Natural killer cell treated with Interleukin-12 subunit alpha and Interleukin-12 subunit beta and Interleukin-15 and Interleukin-18, amount 100 ng/mL, for 72 hours (primary cell): ENCODE measurements around the gene DTNB. TPM values are rescaled to one million over a fixed set of nuclear protein-coding genes. Genes with fewer than 3 reads are reported as not detected.

Experiments used
- ATAC-seq, 2 donors: fragments of 150-1000 bp; cut with Tn5 transposase in 1 of 2; sonication (Bioruptor Pico), chemical (Tn5 transposase) in 1 of 2; 2 replicates each; pipeline ENCODE4 v1.10.0; 2021
- DNase-seq: peaks from one replicate; pipeline ENCODE4 v3.0.0; 2022; ENCODE audit warnings: low spot score
- H3K27ac Mint-ChIP-seq, 2 donors: 1 replicate in 1 of 2; 2 replicates in 1 of 2; pipeline ENCODE4 v1.8.0; 2022; ENCODE audit warnings: mixed read lengths in 2 of 2, mild to moderate bottlenecking in 1 of 2, moderate library complexity in 1 of 2
- H3K27me3 Mint-ChIP-seq, 2 donors: 1 replicate in 1 of 2; 2 replicates in 1 of 2; pipeline ENCODE4 v1.8.0; 2022; ENCODE audit warnings: mixed read lengths in 2 of 2
- H3K36me3 Mint-ChIP-seq: one replicate; pipeline ENCODE4 v1.8.0; 2022; ENCODE audit warnings: mixed read lengths
- H3K4me1 Mint-ChIP-seq, 2 donors: 1 replicate in 1 of 2; 2 replicates in 1 of 2; pipeline ENCODE4 v1.8.0; 2022; ENCODE audit warnings: low read depth in 2 of 2, mixed read lengths in 2 of 2, mild to moderate bottlenecking in 1 of 2
- H3K4me3 Mint-ChIP-seq: one replicate; pipeline ENCODE4 v1.8.0; 2022; ENCODE audit warnings: mixed read lengths
- H3K9me3 Mint-ChIP-seq: 2 replicates; pipeline ENCODE4 v1.8.0; 2022; ENCODE audit warnings: mixed read lengths
- total RNA-seq, 2 donors: library from RNA; stranded (reverse); gene quantifications; one replicate each; pipeline ENCODE4 v1.2.3, GENCODE V29; 2022

Gene DTNB
- total RNA-seq, 2 donors from 2014 or later: 5.3 to 18.9 TPM

DNA sequence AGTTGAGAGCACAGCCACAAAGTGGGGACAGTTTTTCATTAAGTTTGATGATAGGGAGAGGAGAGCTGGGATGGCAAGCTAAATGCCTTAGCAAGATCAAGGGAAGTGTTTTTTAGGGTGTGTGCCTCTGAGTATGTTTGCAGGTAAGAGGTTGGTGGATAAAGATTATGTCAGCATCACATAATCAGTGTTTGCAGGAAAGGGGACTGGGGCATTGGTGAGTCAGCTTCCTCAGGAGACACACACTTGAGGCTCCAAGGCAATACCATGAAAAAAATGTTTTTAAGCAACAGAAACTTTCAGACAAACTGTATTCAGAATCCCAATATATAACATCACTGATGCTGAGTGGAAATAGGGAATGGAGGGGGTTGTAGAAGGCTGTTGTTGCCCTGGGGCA lies 25.4 kb upstream of the DTNB start:
- no peaks in the 10 kb centered on the region for H3K9me3 Mint-ChIP-seq
- H3K36me3 Mint-ChIP-seq: no peaks in the 10 kb centered on the region
- no peak overlapping the region for H3K4me3 Mint-ChIP-seq
- no peaks in the 10 kb centered on the region for H3K4me1 Mint-ChIP-seq
- DNase-seq: no peak
- no peaks in the 10 kb centered on the region for H3K27me3 Mint-ChIP-seq
- H3K27ac Mint-ChIP-seq: no peak overlapping the region
- no peak for ATAC-seq

- DNase-seq: no peak
- peak in 1 of 2 donors; percentile 29 for ATAC-seq
- Mint-ChIP-seq H3K27me3 (no peaks in the 10 kb centered on the region), H3K27ac (no peak overlapping the region), H3K4me3 (no peak overlapping the region), H3K9me3 (no peaks in the 10 kb centered on the region), H3K4me1 (no peaks in the 10 kb centered on the region), H3K36me3 (no peaks in the 10 kb centered on the region)
Observed at GRCh38 chr2:25697559-25698341, 24.4 kb upstream of the DTNB start.

DNA sequence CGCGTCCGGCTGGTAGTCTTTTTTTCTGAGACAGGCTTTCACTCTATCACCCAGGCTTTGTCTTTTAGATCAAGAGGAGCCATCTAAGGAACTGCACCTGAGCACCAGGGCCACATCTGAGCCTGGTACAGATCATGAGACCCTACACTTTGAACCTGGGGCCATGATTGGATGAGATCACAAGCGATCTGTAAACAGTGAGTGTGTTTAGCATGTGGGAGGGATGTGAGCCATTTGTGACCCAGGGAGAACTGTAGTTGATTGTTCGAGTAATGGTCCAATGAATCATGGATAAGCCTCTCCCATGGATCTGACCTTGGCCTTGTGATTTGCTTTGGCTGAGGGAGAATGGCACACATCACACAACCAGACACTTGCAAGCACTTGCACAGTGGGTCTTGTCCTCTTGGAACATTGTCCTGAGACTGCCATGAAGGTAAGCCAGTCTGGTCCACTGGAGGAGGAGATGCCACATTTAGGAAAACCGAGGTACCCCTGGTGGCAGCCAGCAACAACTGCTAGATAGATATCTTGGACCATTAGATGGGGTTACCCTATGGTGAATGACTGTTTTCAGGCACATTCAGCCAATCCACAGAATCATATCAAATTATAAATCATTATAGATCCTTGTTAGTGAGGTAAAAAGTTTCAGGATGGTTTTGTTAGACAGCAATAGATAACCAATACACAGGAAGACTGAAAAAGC lies 19.5 kb upstream of the DTNB start:
- no peaks in the 10 kb centered on the region for H3K36me3 Mint-ChIP-seq
- DNase-seq (no peak), ATAC-seq (no peak)
- peaks cover 0 to 3% of the 10 kb centered on the region in 2 donors for H3K27me3 Mint-ChIP-seq
- H3K4me3 Mint-ChIP-seq: no peak overlapping the region
- no peaks in the 10 kb centered on the region for H3K4me1 Mint-ChIP-seq
- H3K9me3 Mint-ChIP-seq: no peaks in the 10 kb centered on the region
- H3K27ac Mint-ChIP-seq: no peak overlapping the region

DNA sequence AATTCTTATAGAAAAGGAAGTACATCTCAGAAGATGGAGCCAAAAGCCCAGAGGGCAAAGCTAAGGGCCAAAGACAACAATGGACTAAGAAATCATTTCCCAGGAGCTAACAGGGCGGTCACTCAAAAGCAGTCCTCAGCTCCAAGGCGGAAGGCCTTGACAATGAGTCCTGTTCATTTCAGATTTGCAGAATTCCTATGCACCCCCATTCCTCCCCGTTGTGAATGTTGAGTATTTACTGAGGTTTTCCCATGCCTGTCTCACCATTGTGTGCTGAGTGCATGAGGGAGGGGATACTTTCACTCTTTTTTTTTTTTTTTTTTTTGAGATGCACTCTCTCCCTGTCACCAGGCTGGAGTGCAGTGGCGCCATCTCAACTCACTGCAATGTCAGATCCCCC lies 18.8 kb upstream of the DTNB start:
- no peak overlapping the region for H3K4me3 Mint-ChIP-seq
- no peaks in the 10 kb centered on the region for H3K36me3 Mint-ChIP-seq
- H3K27ac Mint-ChIP-seq: no peak overlapping the region

GRCh38 chr2:25690058-25690457 lies 16.7 kb upstream of the DTNB start:
- Mint-ChIP-seq H3K27ac (no peak overlapping the region), H3K4me3 (no peak overlapping the region), H3K9me3 (no peaks in the 10 kb centered on the region), H3K27me3 (peaks cover 0 to 4% of the 10 kb centered on the region in 2 donors), H3K36me3 (no peaks in the 10 kb centered on the region), H3K4me1 (no peaks in the 10 kb centered on the region)
- ATAC-seq: no peak
- DNase-seq: no peak

More for the DNA sequence above, 18.8 kb upstream of the DTNB start:
- Mint-ChIP-seq H3K4me1 (no peaks in the 10 kb centered on the region), H3K9me3 (no peaks in the 10 kb centered on the region), H3K27me3 (peaks cover 0 to 3% of the 10 kb centered on the region in 2 donors)
- DNase-seq (no peak), ATAC-seq (no peak)

GRCh38 chr2:25688236-25688635 lies 14.9 kb upstream of the DTNB start:
- Mint-ChIP-seq H3K27ac (no peak overlapping the region), H3K27me3 (peaks cover 10 to 14% of the 10 kb centered on the region in 2 donors), H3K4me1 (no peaks in the 10 kb centered on the region), H3K4me3 (no peak overlapping the region), H3K36me3 (no peaks in the 10 kb centered on the region), H3K9me3 (no peaks in the 10 kb centered on the region)
- no peak for ATAC-seq
- no peak for DNase-seq

- ATAC-seq (no peak), DNase-seq (no peak)
- Mint-ChIP-seq H3K4me3 (no peak overlapping the region), H3K36me3 (no peaks in the 10 kb centered on the region), H3K27ac (no peak overlapping the region), H3K4me1 (no peaks in the 10 kb centered on the region), H3K27me3 (peaks cover 10 to 14% of the 10 kb centered on the region in 2 donors), H3K9me3 (no peaks in the 10 kb centered on the region)
Observed at GRCh38 chr2:25685741-25686140, 12.4 kb upstream of the DTNB start.

GRCh38 chr2:25684577-25685473 lies 11.4 kb upstream of the DTNB start:
- H3K4me3 Mint-ChIP-seq: no peak overlapping the region
- DNase-seq (no peak), ATAC-seq (no peak)
- no peaks in the 10 kb centered on the region for H3K4me1 Mint-ChIP-seq
- no peak overlapping the region for H3K27ac Mint-ChIP-seq
- no peaks in the 10 kb centered on the region for H3K36me3 Mint-ChIP-seq
- H3K9me3 Mint-ChIP-seq: no peaks in the 10 kb centered on the region
- H3K27me3 Mint-ChIP-seq: peaks cover 10 to 11% of the 10 kb centered on the region in 2 donors

DNA sequence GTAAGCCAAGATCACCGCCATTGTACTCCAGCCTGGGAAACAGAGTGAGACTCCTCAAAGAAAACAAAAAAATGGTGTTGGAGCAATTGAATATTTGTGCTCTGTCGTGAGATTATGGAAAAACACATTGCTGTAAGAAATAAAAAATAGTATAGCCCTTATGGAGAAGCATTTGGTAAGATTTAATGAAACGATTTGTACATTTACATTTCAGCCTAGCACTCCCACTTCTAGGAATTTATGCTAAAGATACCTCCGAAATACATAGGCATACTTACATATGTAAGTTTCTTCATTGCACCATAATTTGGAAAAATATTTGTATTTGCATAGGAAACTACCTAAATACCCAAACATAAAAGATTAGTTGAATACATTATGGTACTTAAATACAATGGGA lies 8.7 kb upstream of the DTNB start:
- Mint-ChIP-seq H3K9me3 (no peaks in the 10 kb centered on the region), H3K27ac (no peak overlapping the region), H3K36me3 (no peaks in the 10 kb centered on the region), H3K27me3 (peaks cover 10 to 11% of the 10 kb centered on the region in 2 donors), H3K4me1 (no peaks in the 10 kb centered on the region), H3K4me3 (no peak overlapping the region)
- no peak for ATAC-seq
- DNase-seq: no peak

- peaks cover 3 to 7% of the 10 kb centered on the region in 2 donors for H3K4me1 Mint-ChIP-seq
- H3K27me3 Mint-ChIP-seq: peaks cover 0 to 8% of the 10 kb centered on the region in 2 donors
- no peaks in the 10 kb centered on the region for H3K36me3 Mint-ChIP-seq
- H3K4me3 Mint-ChIP-seq: no peak overlapping the region
- DNase-seq: no peak
- ATAC-seq: no peak
- no peaks in the 10 kb centered on the region for H3K9me3 Mint-ChIP-seq
- H3K27ac Mint-ChIP-seq: no peak overlapping the region
Observed at GRCh38 chr2:25677877-25678276, 4.5 kb upstream of the DTNB start.

GRCh38 chr2:25674077-25674362 lies 643 bp upstream of the DTNB start:
- DNase-seq (no peak), ATAC-seq (no peak)
- H3K4me3 Mint-ChIP-seq: peak overlapping the region; percentile 76
- H3K27me3 Mint-ChIP-seq: peaks cover 4 to 8% of the 10 kb centered on the region in 2 donors
- H3K36me3 Mint-ChIP-seq: no peaks in the 10 kb centered on the region
- no peak overlapping the region for H3K27ac Mint-ChIP-seq
- no peaks in the 10 kb centered on the region for H3K9me3 Mint-ChIP-seq
- H3K4me1 Mint-ChIP-seq: peaks cover 12 to 19% of the 10 kb centered on the region in 2 donors

- H3K4me1 Mint-ChIP-seq: peaks cover 12 to 19% of the 10 kb centered on the region in 2 donors
- no peaks in the 10 kb centered on the region for H3K36me3 Mint-ChIP-seq
- ATAC-seq (peak; percentile 66 to 73), DNase-seq (no peak)
- peak overlapping the region; percentile 29 to 70 for H3K27ac Mint-ChIP-seq
- peak overlapping the region; percentile 85 for H3K4me3 Mint-ChIP-seq
- H3K9me3 Mint-ChIP-seq: no peaks in the 10 kb centered on the region
- H3K27me3 Mint-ChIP-seq: peaks cover 4 to 8% of the 10 kb centered on the region in 2 donors
Observed at GRCh38 chr2:25672494-25673299, 680 bp downstream of the DTNB start.

DNA sequence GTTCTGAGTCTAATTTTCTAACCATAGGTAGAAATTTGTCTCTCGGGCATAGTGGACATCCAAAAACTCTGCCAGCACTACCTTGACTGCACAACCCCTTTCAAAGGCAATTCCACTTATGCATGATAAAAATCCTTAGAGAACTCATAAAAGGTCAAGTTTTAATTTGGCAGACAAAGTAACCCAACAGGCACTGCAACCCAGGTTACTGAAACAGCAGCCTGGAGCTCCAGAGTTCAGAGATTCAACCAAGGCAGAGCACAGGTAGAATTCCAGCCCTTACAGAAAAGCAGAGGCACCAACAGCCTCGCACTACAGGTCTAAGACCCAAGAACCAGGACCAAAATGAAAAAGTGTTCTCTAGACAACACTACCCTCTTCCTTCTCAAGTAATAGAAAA lies 1.8 kb downstream of the DTNB start:
- no peak for DNase-seq
- no peak for ATAC-seq
- Mint-ChIP-seq H3K27me3 (peaks cover 4 to 8% of the 10 kb centered on the region in 2 donors), H3K4me3 (peak overlapping the region; percentile 85), H3K9me3 (no peaks in the 10 kb centered on the region), H3K27ac (no peak overlapping the region), H3K4me1 (peaks cover 12 to 19% of the 10 kb centered on the region in 2 donors), H3K36me3 (no peaks in the 10 kb centered on the region)
